Femur (tissue), 1 donor: ENCODE data around the gene ATP7B.

Experiments
- DNase-seq: peaks from one replicate; pipeline ENCODE4 v3.0.0-alpha.2; 2017

The ATP7B gene

GRCh38 chr13:51942189-51942588, 69.1 kb downstream of the ATP7B start:
- no peak for DNase-seq

GRCh38 chr13:51938454-51938853, 72.8 kb downstream of the ATP7B start:
- DNase-seq = no peak

- no peak for DNase-seq
These were observed 73.6 kb downstream of the ATP7B start for GRCh38 chr13:51937320-51938290.

GRCh38 chr13:51935326-51936171, 75.7 kb downstream of the ATP7B start:
- no peak for DNase-seq

DNA sequence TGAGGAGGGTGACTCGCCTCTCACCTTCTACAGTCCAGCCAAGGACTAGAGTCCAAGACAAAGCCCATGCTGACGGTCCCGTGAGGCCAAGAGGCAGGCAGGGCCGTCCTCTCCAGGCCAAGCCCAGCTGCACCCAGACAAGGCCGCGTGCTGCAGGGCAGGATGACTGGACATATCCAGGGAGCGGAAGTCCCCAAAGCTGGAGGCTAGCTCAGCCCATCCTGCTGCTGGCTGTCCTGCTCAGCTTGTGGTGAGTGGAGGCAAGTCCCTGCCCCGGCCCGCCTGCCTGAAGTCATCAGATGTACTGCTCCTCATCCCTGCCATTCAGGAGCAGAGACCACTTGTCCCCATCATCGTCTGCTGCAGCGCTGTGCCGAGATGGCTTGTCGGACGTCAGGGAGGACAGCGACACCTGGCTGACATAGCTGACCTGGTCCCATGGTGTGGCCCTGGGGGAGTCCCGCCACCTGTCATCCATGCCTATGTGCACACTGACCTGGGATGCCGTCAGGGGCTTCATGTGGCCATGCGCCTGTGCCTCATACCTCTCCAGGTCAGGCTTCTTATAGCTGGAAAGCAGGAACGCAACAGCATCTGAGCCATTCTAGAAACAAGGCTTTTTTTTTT, 76.7 kb downstream of the ATP7B start:
- DNase-seq = no peak

- no peak for DNase-seq
These were observed 77.7 kb downstream of the ATP7B start for GRCh38 chr13:51933466-51934058.

- DNase-seq = no peak
These were observed 79.0 kb downstream of the ATP7B start for GRCh38 chr13:51932231-51932630.

- DNase-seq = no peak
These were observed 79.6 kb downstream of the ATP7B start for GRCh38 chr13:51931606-51932005.

DNA sequence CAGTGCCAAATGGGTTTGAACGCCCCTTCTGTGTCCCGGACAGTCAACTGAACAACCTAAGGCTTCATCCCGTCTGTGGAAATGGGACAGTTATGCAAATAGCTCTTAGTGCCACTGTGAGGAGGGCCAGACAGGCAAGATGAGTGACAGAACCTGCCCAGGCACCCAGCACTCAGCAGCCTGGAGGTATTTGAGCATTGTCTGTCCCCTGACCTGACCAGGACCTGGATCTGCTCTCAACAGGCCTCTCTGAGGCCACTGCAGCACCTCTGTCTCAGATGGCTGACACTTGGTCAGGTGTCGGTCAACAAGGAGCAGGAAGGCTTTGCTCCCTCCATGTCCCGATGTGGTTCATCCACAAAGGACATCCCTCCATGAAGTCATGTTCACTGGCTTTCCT, 81.6 kb downstream of the ATP7B start:
- DNase-seq = no peak

DNA sequence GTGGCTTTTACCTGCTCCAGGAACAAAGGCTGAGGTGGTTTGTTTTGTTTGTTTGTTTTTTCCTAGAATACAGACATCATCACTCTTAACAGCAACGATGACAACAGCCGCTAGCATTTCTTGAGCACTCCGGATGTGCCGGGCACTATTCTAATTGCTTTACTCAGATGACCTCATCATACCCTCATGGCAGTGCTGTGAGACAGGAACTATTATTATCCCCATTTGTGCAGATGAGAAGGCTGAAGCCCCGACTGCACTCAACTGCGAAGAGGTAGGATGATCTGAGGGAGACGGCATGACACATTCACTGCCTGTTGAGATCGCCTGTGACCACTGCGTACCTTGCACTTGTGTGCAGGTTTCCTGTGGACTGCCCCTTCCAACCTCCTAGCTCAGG, 83.0 kb downstream of the ATP7B start:
- no peak for DNase-seq

DNA sequence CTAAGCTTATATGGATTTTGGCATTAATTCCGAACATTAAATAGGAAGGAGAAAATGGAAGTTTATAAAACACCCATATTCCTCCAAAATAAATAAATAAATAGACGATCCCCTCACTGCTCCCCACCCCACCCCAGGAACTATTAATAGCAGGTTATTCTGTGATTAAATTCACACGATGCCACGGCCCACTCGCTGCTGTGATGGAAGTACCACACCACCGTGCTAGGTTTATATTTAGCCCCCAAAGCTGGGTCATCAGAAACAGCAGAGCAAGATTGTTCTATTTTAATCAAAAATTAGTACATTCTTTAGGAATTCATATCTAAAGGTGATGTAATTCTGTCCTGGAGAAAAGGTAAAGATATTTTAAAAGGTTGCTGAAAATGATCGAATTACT, 84.1 kb downstream of the ATP7B start:
- no peak for DNase-seq

DNA sequence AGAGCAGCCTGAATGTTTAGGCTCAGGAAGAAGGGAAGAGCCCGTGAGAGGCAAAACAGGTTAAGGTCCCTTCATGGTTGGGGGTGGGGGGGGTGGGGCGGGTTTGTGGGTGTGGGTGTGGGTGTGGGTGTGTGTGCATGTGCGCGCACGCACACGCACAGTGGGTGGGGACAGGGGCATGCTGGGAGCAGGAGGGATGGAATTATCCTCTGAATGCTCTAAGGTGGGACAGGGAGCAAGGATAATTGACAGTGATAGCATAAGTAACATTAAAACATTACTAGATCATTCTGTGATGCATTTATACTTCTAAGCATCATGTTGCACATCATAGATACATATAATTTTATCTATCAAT, 84.7 kb downstream of the ATP7B start:
- DNase-seq = no peak

DNA sequence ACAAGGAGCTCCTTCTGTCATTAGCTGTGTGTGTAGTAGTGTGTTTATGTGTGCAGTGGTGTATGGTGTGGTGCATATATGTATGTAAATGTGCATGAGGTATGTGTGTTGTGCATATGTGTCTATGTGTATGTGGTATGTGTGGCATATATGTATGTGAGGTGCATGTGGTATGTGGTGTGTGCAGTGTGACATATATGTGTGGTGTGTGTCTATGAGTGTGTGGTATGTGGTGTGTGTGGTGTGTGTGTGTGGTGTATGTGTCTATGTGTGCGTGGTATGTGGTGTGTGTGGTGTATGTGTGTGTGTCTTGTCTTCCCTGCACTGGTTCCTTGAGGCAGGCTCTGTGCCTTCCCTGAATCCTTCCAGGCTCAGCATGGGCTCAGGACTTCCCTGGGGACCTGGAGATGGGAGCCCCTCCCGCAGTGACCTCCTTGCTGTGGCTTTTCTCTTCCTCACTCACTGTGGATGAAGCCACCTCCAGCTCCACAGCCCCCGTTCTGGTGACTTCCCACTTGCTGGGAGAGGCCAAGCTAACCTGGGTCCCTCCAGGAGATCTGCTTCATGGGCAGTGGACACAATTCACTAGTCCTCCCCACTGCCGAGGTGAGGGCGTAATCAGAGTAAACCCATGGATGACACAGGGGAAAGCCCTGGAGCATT, 85.3 kb downstream of the ATP7B start:
- no peak for DNase-seq

- no peak for DNase-seq
These were observed 86.3 kb downstream of the ATP7B start for GRCh38 chr13:51924756-51925544.

GRCh38 chr13:51923983-51924539, 87.2 kb downstream of the ATP7B start:
- no peak for DNase-seq

DNA sequence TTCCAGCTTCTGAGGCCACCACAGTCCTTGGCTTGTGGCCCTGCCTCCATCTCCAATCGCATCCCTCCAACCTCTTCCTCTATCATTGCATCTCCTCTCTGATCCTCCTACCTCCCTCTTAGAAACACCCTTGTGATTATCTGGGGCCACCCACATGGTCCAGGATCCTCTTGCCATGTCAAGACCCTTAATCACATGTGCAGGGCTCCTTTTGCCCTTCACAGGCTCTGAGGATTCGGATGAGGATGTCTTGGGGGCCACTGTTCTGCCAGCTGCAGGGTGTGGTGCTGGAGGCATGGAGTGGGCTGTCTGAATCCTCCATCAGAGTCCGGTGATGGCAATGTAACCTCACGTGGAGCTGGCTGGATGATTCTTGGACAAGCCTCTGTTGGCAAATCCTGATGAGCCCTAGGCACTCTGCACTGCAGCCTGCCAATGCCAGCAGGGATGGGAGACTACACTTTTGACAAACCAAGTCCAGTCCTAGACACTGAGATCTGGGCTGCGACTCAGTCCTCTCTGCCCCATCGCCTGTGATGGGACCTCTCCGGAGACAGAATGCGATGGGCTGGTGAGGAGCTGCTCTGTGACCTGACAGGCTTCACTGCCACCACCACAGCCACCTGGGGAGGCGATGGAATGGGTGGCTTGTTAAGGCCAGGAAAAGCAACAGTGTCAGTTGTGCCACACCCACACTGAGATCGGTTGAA, 88.3 kb downstream of the ATP7B start:
- no peak for DNase-seq

GRCh38 chr13:51921790-51922740, 89.2 kb downstream of the ATP7B start:
- no peak for DNase-seq

GRCh38 chr13:51920786-51921185, 90.5 kb downstream of the ATP7B start:
- DNase-seq = no peak

DNA sequence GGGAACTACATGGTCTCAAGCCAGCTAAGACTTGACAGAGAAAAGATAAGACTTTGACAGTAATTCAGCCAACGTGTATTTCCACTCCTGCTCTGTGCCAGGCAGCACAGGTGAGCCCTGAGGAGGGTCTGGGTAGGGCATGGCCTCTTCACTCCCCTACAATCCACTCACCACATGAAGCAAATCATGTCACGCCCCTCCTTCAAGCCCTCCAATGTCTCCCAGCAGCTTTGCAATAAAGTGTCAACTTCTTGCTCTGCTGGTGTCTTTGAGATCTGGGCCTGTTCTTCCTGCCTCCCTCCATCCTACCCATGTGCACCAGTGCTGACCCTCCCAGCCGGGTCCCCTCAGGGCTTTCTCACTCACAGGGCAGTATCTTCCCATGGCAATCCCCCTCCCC, 91.0 kb downstream of the ATP7B start:
- no peak for DNase-seq
